NB4 (cell line): ENCODE results near the gene DNAH11.

Source experiments
- CTCF ChIP-seq: IDR thresholded peaks from one replicate; pipeline ENCODE4 v1.5.1; 2012; ENCODE audit warnings: low read depth, low read length
- MYC ChIP-seq: IDR thresholded peaks from 2 replicates; pipeline ENCODE4 v1.6.1; 2011; ENCODE audit warnings: low read depth, low read length
- POLR2A ChIP-seq: IDR thresholded peaks from 2 replicates; pipeline ENCODE4 v1.6.1; 2011; ENCODE audit warnings: mild to moderate bottlenecking; ENCODE audit not compliant: insufficient read length; ENCODE audit errors: extremely low read depth

- TF ChIP-seq POLR2A: no peak
- no peak for TF ChIP-seq CTCF
- no peak for TF ChIP-seq MYC
Observed at GRCh38 chr7:21636694-21637093, 93.9 kb downstream of the DNAH11 start.
